HCT116 (cell line): Measurements from ENCODE around the gene LDB2. TPM values are rescaled to one million over a fixed set of nuclear protein-coding genes. Genes with fewer than 3 reads are reported as not detected.

ENCODE experiments used
- ATAC-seq: fragments of 200-7000 bp; cut with Tn5 transposase; 2 replicates; pipeline ENCODE4 v1.9.1; 2020; ENCODE audit warnings: mild to moderate bottlenecking, moderate library complexity
- BruUV-seq: library from RNA; stranded (reverse); fragments of 400-500 nt; replicated peaks from 2 replicates; lab custom pipeline; 2021; lab: Mats Ljungman, UMichigan
- CTCF ChIA-PET: fragments of 300-600 bp; sonication (Branson Sonifier 250); formaldehyde crosslinking; loops from one replicate; lab custom pipeline; 2021; ENCODE audit warnings: antibody characterized with exemption; lab: Charles Lee
- POLR2A ChIA-PET: fragments of 300-600, 350-600 bp; sonication (Branson Sonifier 250); formaldehyde crosslinking; loops from one replicate; lab custom pipeline; 2021; ENCODE audit warnings: antibody characterized with exemption; lab: Charles Lee
- RAD21 ChIA-PET, 2 experiments: fragments of 300-600 bp; sonication (Branson Sonifier 250); formaldehyde crosslinking; loops; one replicate each; lab custom pipeline; 2023; ENCODE audit warnings: low total read pairs in 2 of 2; ENCODE audit not compliant: uncharacterized antibody in 2 of 2, unreplicated experiment in 2 of 2, low non-redundant PET in 1 of 2; lab: Charles Lee
- DNase-seq: peaks from one replicate; pipeline ENCODE4 v3.0.0-alpha.2; 2010; ENCODE audit warnings: low read depth, low spot score
- H2AFZ ChIP-seq: fragments of 200-600 bp; shearing (Covaris generic), sonication (generic); 2 replicates; pipeline ENCODE4 v1.6.1; 2017; ENCODE audit warnings: low read depth, mixed run types, mixed read lengths, antibody characterized with exemption, low read length; ENCODE audit not compliant: poor library complexity, severe bottlenecking
- H3K27ac ChIP-seq: 2 replicates; pipeline ENCODE4 v1.5.1; 2012; ENCODE audit warnings: low read depth, low read length
- H3K27me3 ChIP-seq: fragments of 200-600 bp; sonication (generic); 2 replicates; pipeline ENCODE4 v1.6.1; 2016; ENCODE audit warnings: mixed run types, low read length, mixed read lengths; ENCODE audit not compliant: insufficient read depth
- H3K36me3 ChIP-seq, 2 experiments: fragments of 200-500 bp in 1 of 2; fragments of 200-600 bp in 1 of 2; sonication (Bioruptor generic) in 1 of 2; sonication (generic) in 1 of 2; 2 replicates each; pipeline versions ENCODE4 v1.5.1 to v1.6.1; 2014 to 2016; ENCODE audit warnings: low read length in 2 of 2, inconsistent platforms in 1 of 2, mixed read lengths in 1 of 2, mixed run types in 1 of 2; ENCODE audit not compliant: insufficient read depth in 2 of 2, control insufficient read depth in 1 of 2
- H3K4me1 ChIP-seq, 2 experiments: fragments of 200-600 bp in 1 of 2; sonication (generic) in 1 of 2; 2 replicates each; pipeline versions ENCODE4 v1.5.1 to v1.6.1; 2012 to 2017; ENCODE audit warnings: low read length in 2 of 2, inconsistent platforms in 1 of 2, mild to moderate bottlenecking in 1 of 2, mixed read lengths in 1 of 2, mixed run types in 1 of 2, moderate library complexity in 1 of 2; ENCODE audit not compliant: insufficient read depth in 2 of 2, control insufficient read depth in 1 of 2
- H3K4me2 ChIP-seq: fragments of 200-600 bp; sonication (generic); 2 replicates; pipeline ENCODE4 v1.6.1; 2017; ENCODE audit warnings: mixed run types, low read length, mixed read lengths
- H3K4me3 ChIP-seq, 2 experiments: fragments of 200-600 bp in 1 of 2; sonication (generic) in 1 of 2; replicated peaks in 1 of 2; 2 replicates each; pipeline ENCODE4 v1.5.1; 2011 to 2016; ENCODE audit warnings: low read length in 2 of 2, control low read depth in 1 of 2, low read depth in 1 of 2, mild to moderate bottlenecking in 1 of 2, mixed read lengths in 1 of 2, mixed run types in 1 of 2
- H3K79me2 ChIP-seq: fragments of 200-600 bp; sonication (generic); 2 replicates; pipeline ENCODE4 v1.6.1; 2017; ENCODE audit warnings: mild to moderate bottlenecking, mixed run types, low read length, moderate library complexity, mixed read lengths; ENCODE audit not compliant: insufficient read depth
- H3K9ac ChIP-seq: fragments of 200-600 bp; sonication (generic); 2 replicates; pipeline ENCODE4 v1.6.1; 2016; ENCODE audit warnings: low read length, mixed read lengths
- H3K9me2 ChIP-seq: fragments of 200-600 bp; sonication (generic), shearing (Covaris generic); 2 replicates; pipeline ENCODE4 v1.6.1; 2017; ENCODE audit warnings: mixed run types, mild to moderate bottlenecking, moderate library complexity; ENCODE audit not compliant: insufficient read depth
- H3K9me3 ChIP-seq, 2 experiments: fragments of 200-500 bp in 1 of 2; fragments of 200-600 bp in 1 of 2; sonication (Bioruptor generic) in 1 of 2; sonication (generic) in 1 of 2; 2 replicates each; pipeline ENCODE4 v1.6.1; 2014 to 2017; ENCODE audit warnings: low read length in 2 of 2, mixed read lengths in 2 of 2, inconsistent platforms in 1 of 2, low read depth in 1 of 2, mild to moderate bottlenecking in 1 of 2, mixed run types in 1 of 2, moderate library complexity in 1 of 2; ENCODE audit not compliant: control insufficient read depth in 1 of 2, insufficient read depth in 1 of 2
- H4K20me1 ChIP-seq: fragments of 200-600 bp; sonication (generic), shearing (Covaris generic); 2 replicates; pipeline ENCODE4 v1.6.1; 2017; ENCODE audit warnings: mixed run types, mild to moderate bottlenecking, moderate library complexity; ENCODE audit not compliant: insufficient read depth
- ATF3 ChIP-seq: IDR thresholded peaks from 2 replicates; pipeline ENCODE4 v1.6.1; 2012
- FOSL1 ChIP-seq: IDR thresholded peaks from 2 replicates; pipeline ENCODE4 v1.6.1; 2012; ENCODE audit warnings: low read depth
- RAD21 ChIP-seq: IDR thresholded peaks from 2 replicates; pipeline ENCODE4 v1.6.1; 2012; ENCODE audit warnings: low read depth, mild to moderate bottlenecking
- SRF ChIP-seq: IDR thresholded peaks from 2 replicates; pipeline ENCODE4 v1.6.1; 2012; ENCODE audit warnings: low read depth
- ZFX ChIP-seq: fragments of 450-650 bp; IDR thresholded peaks from 2 replicates; pipeline ENCODE4 v1.6.1; 2017
- intact Hi-C: fragments of 100-400 bp; cut with micrococcal nuclease; formaldehyde crosslinking; loops from 2 replicates; pipeline ENCODE4 v1.10.0; 2022
- total RNA-seq: library from RNA; stranded (reverse); gene quantifications from one replicate; pipeline ENCODE4 v1.2.1, GENCODE V29; 2021; ENCODE audit not compliant: unreplicated experiment

LDB2 gene
- total RNA-seq, 1 experiment from 2014 or later: 0.12 TPM

GRCh38 chr4:16692046-16692445, 206.4 kb downstream of the LDB2 start:
- DNase-seq: no peak
- Histone ChIP-seq H3K36me3 (no peaks in the 10 kb centered on the region), H3K9ac (no peak overlapping the region), H4K20me1 (no peaks in the 10 kb centered on the region), H3K9me3 (no peaks in the 10 kb centered on the region), H3K27ac (no peak overlapping the region), H3K79me2 (no peaks in the 10 kb centered on the region), H2AFZ (no peak overlapping the region), H3K4me3 (no peak overlapping the region), H3K9me2 (no peaks in the 10 kb centered on the region), H3K4me1 (no peaks in the 10 kb centered on the region), H3K4me2 (no peak overlapping the region), H3K27me3 (peaks cover 5% of the 10 kb centered on the region; the same call in 1 of the 2 replicates)
- RAD21 ChIA-PET: no interaction called here
- CTCF ChIA-PET: no interaction called here
- no peak for ATAC-seq
- POLR2A ChIA-PET: no interaction called here
- TF ChIP-seq ZFX (no peak), ATF3 (no peak), SRF (no peak), RAD21 (no peak)
- intact Hi-C loops: no loop called here
- BruUV-seq: no TSS peak

- no peaks in the 10 kb centered on the region for H4K20me1 ChIP-seq
- no peaks in the 10 kb centered on the region for H3K9me3 ChIP-seq
- H3K9me2 ChIP-seq: no peaks in the 10 kb centered on the region
- ChIA-PET RAD21 (no interaction called here), CTCF (no interaction called here), POLR2A (no interaction called here)
- H3K27ac ChIP-seq: no peak overlapping the region
- no TSS peak for BruUV-seq
- no peaks in the 10 kb centered on the region for H3K4me1 ChIP-seq
- ATAC-seq (no peak), DNase-seq (no peak)
- no peak for TF ChIP-seq FOSL1
- no peaks in the 10 kb centered on the region for H3K36me3 ChIP-seq
- H3K27me3 ChIP-seq: peaks cover 5% of the 10 kb centered on the region; the same call in 1 of the 2 replicates
- H3K79me2 ChIP-seq: no peaks in the 10 kb centered on the region
- H3K4me3 ChIP-seq: no peak overlapping the region
- intact Hi-C loops: no loop called here
- no peak overlapping the region for H3K9ac ChIP-seq
- no peak overlapping the region for H3K4me2 ChIP-seq
- no peak overlapping the region for H2AFZ ChIP-seq
These were observed 207.0 kb downstream of the LDB2 start for GRCh38 chr4:16691450-16691849.
